ENCODE measurements around the gene SLC25A39. TPM values are rescaled to one million over a fixed set of nuclear protein-coding genes. Genes with fewer than 3 reads are reported as not detected.
"Not testable (repeated sequence)": the region's sequence is repeated elsewhere in the genome, so short reads cannot be mapped to it uniquely, and the experiment has no call there.

The SLC25A39 gene
- total and polyA plus RNA-seq, 8 donors: 42.0 to 351 (median 134) TPM

- H3K4me1 ChIP-seq: peaks cover 16 to 19% (median 18%) of the 10 kb centered on the region in 4 donors
- DNase-seq: no peak
- H3K9me3 ChIP-seq: no peaks in the 10 kb centered on the region
- no peak for TF ChIP-seq CTCF (IDR thresholded peaks at IDR 0.05)
- no peak for TF ChIP-seq EP300 (IDR thresholded peaks at IDR 0.05)
- no peak for TF ChIP-seq POLR2A (IDR thresholded peaks at IDR 0.05)
- TF ChIP-seq POLR2AphosphoS5 (IDR thresholded peaks at IDR 0.05): no peak
- H3K27ac ChIP-seq: no peak overlapping the region
- no peaks in the 10 kb centered on the region for H3K36me3 ChIP-seq
- intact Hi-C loops (cut with DNase I; ENCODE audit: low total_unique reads): no loop called here
- H3K4me3 ChIP-seq: no peak overlapping the region
- WGBS, 5 donors: 47 to 61% (median 53%) methylated on average over 7 of the region's 7 CpGs
- H3K27me3 ChIP-seq: peaks cover 0 to 68% (median 23%) of the 10 kb centered on the region in 3 donors
Measured at GRCh38 chr17:44367231-44367979, 42.8 kb upstream of the SLC25A39 start.

- H3K36me3 ChIP-seq; intact Hi-C loops (cut with DNase I; ENCODE audit: low total_unique reads); H3K9me3 ChIP-seq; H3K27ac ChIP-seq; H3K4me3 ChIP-seq; DNase-seq: not testable (repeated sequence)
- WGBS, 5 donors: 85 to 90% (median 89%) methylated on average over 5 of the region's 5 CpGs
- peaks cover 0 to 67% (median 22%) of the 10 kb centered on the region in 3 donors for H3K27me3 ChIP-seq
- H3K4me1 ChIP-seq: peaks cover 18 to 37% (median 31%) of the 10 kb centered on the region in 4 donors
Measured at GRCh38 chr17:44365051-44365450, 40.4 kb upstream of the SLC25A39 start.

- intact Hi-C loops (cut with DNase I; ENCODE audit: low total_unique reads): no loop called here
- Histone ChIP-seq H3K9me3 (no peaks in the 10 kb centered on the region), H3K27ac (peak within 1 kb of the TSS in 2 of 5 donors; percentile 10 to 77), H3K4me3 (peak within 1 kb of the TSS; percentile 57 to 81 (median 68)), H3K4me1 (peaks cover 18 to 41% (median 31%) of the 10 kb centered on the region in 4 donors), H3K36me3 (no peaks in the 10 kb centered on the region), H3K27me3 (peaks cover 0 to 63% (median 18%) of the 10 kb centered on the region in 3 donors)
- no peak for TF ChIP-seq POLR2A (IDR thresholded peaks at IDR 0.05)
- TF ChIP-seq CTCF (IDR thresholded peaks at IDR 0.05): peak in 3 of 7 experiments; percentile 63 to 93 (median 79)
- TF ChIP-seq EP300 (IDR thresholded peaks at IDR 0.05): no peak
- TF ChIP-seq POLR2AphosphoS5 (IDR thresholded peaks at IDR 0.05): peak in 1 of 3 donors; percentile 23
- DNase-seq: peak; percentile 62 to 91
- WGBS, 5 donors: 0 to 7% (median 1%) methylated on average over 1 to 63 of the region's 63 CpGs
Measured at GRCh38 chr17:44363613-44364159, 39.1 kb upstream of the SLC25A39 start, which contains the start of gene FAM171A2. Gene FAM171A2, minus strand, starts transcription at chr17:44363853. Its CDS starts 139 bp downstream, at chr17:44363714.

GRCh38 chr17:44362949-44363612 is 38.5 kb upstream of the SLC25A39 start:
- no peaks in the 10 kb centered on the region for H3K9me3 ChIP-seq
- H3K4me3 ChIP-seq: peak overlapping the region; percentile 57 to 81 (median 68)
- peaks cover 18 to 41% (median 31%) of the 10 kb centered on the region in 4 donors for H3K4me1 ChIP-seq
- no peaks in the 10 kb centered on the region for H3K36me3 ChIP-seq
- peak in 1 of 2 donors; percentile 74 for DNase-seq
- peak overlapping the region in 2 of 5 donors; percentile 10 to 77 for H3K27ac ChIP-seq
- 0 to 4% (median 1%) methylated on average over 6 to 45 of the region's 45 CpGs for WGBS, 5 donors
- intact Hi-C loops (cut with DNase I; ENCODE audit: low total_unique reads): no loop called here
- no peak for TF ChIP-seq POLR2AphosphoS5 (IDR thresholded peaks at IDR 0.05)
- no peak for TF ChIP-seq EP300 (IDR thresholded peaks at IDR 0.05)
- TF ChIP-seq POLR2A (IDR thresholded peaks at IDR 0.05): no peak
- TF ChIP-seq CTCF (IDR thresholded peaks at IDR 0.05): no peak
- H3K27me3 ChIP-seq: peaks cover 0 to 57% (median 15%) of the 10 kb centered on the region in 3 donors
